Panc1 (cell line): ENCODE results near the gene IRX4.

Experiments
- POLR2AphosphoS5 ChIP-seq: IDR thresholded peaks from 2 replicates; pipeline ENCODE4 v1.6.1; 2012; ENCODE audit warnings: mild to moderate bottlenecking, low read depth, low read length, moderate library complexity
- SIN3A ChIP-seq: IDR thresholded peaks from 2 replicates; pipeline ENCODE4 v1.6.1; 2012; ENCODE audit warnings: low read depth, mild to moderate bottlenecking, low read length, moderate library complexity, borderline replicate concordance; ENCODE audit not compliant: insufficient read depth
- TF ChIP-seq, protein P1 (sequence below): fragments of 450-650 bp; IDR thresholded peaks from 2 replicates; pipeline ENCODE4 v1.5.1; 2017; ENCODE audit warnings: mild to moderate bottlenecking
- TF ChIP-seq, protein P2 (sequence below), 2 experiments: IDR thresholded peaks; 2 replicates each; pipeline ENCODE4 v1.6.1; 2011 to 2012; ENCODE audit warnings: low read depth in 2 of 2, control low read depth in 1 of 2, low read length in 1 of 2, mild to moderate bottlenecking in 1 of 2, moderate library complexity in 1 of 2; ENCODE audit not compliant: insufficient read depth in 1 of 2

GRCh38 chr5:1887588-1888360, 5.0 kb upstream of the IRX4 start:
- TF ChIP-seq, protein P1, sequence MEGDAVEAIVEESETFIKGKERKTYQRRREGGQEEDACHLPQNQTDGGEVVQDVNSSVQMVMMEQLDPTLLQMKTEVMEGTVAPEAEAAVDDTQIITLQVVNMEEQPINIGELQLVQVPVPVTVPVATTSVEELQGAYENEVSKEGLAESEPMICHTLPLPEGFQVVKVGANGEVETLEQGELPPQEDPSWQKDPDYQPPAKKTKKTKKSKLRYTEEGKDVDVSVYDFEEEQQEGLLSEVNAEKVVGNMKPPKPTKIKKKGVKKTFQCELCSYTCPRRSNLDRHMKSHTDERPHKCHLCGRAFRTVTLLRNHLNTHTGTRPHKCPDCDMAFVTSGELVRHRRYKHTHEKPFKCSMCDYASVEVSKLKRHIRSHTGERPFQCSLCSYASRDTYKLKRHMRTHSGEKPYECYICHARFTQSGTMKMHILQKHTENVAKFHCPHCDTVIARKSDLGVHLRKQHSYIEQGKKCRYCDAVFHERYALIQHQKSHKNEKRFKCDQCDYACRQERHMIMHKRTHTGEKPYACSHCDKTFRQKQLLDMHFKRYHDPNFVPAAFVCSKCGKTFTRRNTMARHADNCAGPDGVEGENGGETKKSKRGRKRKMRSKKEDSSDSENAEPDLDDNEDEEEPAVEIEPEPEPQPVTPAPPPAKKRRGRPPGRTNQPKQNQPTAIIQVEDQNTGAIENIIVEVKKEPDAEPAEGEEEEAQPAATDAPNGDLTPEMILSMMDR = no peak
- TF ChIP-seq POLR2AphosphoS5 (no peak), SIN3A (no peak)
- TF ChIP-seq, protein P2, sequence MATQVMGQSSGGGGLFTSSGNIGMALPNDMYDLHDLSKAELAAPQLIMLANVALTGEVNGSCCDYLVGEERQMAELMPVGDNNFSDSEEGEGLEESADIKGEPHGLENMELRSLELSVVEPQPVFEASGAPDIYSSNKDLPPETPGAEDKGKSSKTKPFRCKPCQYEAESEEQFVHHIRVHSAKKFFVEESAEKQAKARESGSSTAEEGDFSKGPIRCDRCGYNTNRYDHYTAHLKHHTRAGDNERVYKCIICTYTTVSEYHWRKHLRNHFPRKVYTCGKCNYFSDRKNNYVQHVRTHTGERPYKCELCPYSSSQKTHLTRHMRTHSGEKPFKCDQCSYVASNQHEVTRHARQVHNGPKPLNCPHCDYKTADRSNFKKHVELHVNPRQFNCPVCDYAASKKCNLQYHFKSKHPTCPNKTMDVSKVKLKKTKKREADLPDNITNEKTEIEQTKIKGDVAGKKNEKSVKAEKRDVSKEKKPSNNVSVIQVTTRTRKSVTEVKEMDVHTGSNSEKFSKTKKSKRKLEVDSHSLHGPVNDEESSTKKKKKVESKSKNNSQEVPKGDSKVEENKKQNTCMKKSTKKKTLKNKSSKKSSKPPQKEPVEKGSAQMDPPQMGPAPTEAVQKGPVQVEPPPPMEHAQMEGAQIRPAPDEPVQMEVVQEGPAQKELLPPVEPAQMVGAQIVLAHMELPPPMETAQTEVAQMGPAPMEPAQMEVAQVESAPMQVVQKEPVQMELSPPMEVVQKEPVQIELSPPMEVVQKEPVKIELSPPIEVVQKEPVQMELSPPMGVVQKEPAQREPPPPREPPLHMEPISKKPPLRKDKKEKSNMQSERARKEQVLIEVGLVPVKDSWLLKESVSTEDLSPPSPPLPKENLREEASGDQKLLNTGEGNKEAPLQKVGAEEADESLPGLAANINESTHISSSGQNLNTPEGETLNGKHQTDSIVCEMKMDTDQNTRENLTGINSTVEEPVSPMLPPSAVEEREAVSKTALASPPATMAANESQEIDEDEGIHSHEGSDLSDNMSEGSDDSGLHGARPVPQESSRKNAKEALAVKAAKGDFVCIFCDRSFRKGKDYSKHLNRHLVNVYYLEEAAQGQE (IDR thresholded peaks at IDR 0.05; ENCODE audit: insufficient read depth in 1 of 2, low read depth in 2 of 2, low read length in 1 of 2) = no peak
